K562 (cell line): Measurements from ENCODE around the gene ABHD14A. TPM values are rescaled to one million over a fixed set of nuclear protein-coding genes. Genes with fewer than 3 reads are reported as not detected.

ENCODE experiments used
- BMI1 ChIP-seq: fragments of 150-350 bp; IDR thresholded peaks from 2 replicates; pipeline ENCODE4 v1.6.1; 2014; ENCODE audit warnings: low read length
- CSDE1 ChIP-seq, 2 experiments: fragments of 450-650 bp; IDR thresholded peaks; 2 replicates each; pipeline ENCODE4 v1.6.1; 2016; ENCODE audit warnings: mild to moderate bottlenecking in 1 of 2
- ELF4 ChIP-seq: fragments of 450-650 bp; formaldehyde crosslinking; IDR thresholded peaks from 2 replicates; pipeline ENCODE4 v1.4.0; 2022; ENCODE audit warnings: missing genetic modification characterization
- IFI16 ChIP-seq: fragments of 250-450 bp; sonication (Bioruptor Pico); IDR thresholded peaks from 2 replicates; pipeline ENCODE4 v2.1.2; 2022; ENCODE audit warnings: mild to moderate bottlenecking, inconsistent platforms
- MED1 ChIP-seq: sonication (generic); formaldehyde crosslinking; IDR thresholded peaks from 2 replicates; pipeline ENCODE4 v1.8.1; 2023; ENCODE audit warnings: missing genetic modification reagents, borderline replicate concordance
- NFATC3 ChIP-seq: fragments of 450-650 bp; IDR thresholded peaks from 2 replicates; pipeline ENCODE4 v1.6.1; 2017; ENCODE audit warnings: mild to moderate bottlenecking
- NR2C2 ChIP-seq, 2 experiments: fragments of 200-800 bp in 1 of 2; sonication (Bioruptor generic) in 1 of 2; sonication (generic) in 1 of 2; formaldehyde crosslinking in 1 of 2; IDR thresholded peaks; 2 replicates each; pipeline versions ENCODE4 v1.6.1 to v1.8.0; 2016 to 2022; ENCODE audit warnings: mild to moderate bottlenecking in 1 of 2, missing compliant biosample characterization in 1 of 2, missing genetic modification characterization in 1 of 2, missing genetic modification reagents in 1 of 2
- OTX1 ChIP-seq: fragments of 450-650 bp; formaldehyde crosslinking; IDR thresholded peaks from 2 replicates; pipeline ENCODE4 v1.4.0; 2022; ENCODE audit warnings: mild to moderate bottlenecking
- SIN3A ChIP-seq, 2 experiments: fragments of 150-350 bp in 1 of 2; IDR thresholded peaks; 2 replicates each; pipeline ENCODE4 v1.6.1; 2011 to 2016; ENCODE audit warnings: borderline replicate concordance in 2 of 2, low read depth in 2 of 2, low read length in 2 of 2, mild to moderate bottlenecking in 2 of 2, moderate library complexity in 2 of 2; ENCODE audit not compliant: control insufficient read depth in 1 of 2
- SP2 ChIP-seq: IDR thresholded peaks from 2 replicates; pipeline ENCODE4 v1.6.1; 2011; ENCODE audit warnings: mild to moderate bottlenecking, low read depth, low read length, moderate library complexity; ENCODE audit not compliant: poor library complexity, severe bottlenecking; ENCODE audit errors: extremely low read depth
- ZFPM2 ChIP-seq: fragments of 250-450 bp; sonication (Bioruptor Pico); IDR thresholded peaks from 2 replicates; pipeline ENCODE4 v1.5.1; 2022; ENCODE audit warnings: mild to moderate bottlenecking
- ZNF766 ChIP-seq: fragments of 200-800 bp; sonication (Bioruptor generic); conservative IDR thresholded peaks from 2 replicates; pipeline ENCODE4 v1.6.1; 2016; ENCODE audit warnings: missing genetic modification characterization, missing compliant biosample characterization
- polyA plus RNA-seq, 8 experiments: library from polyadenylated mRNA; depleted of rRNA in 4 of 8; stranded (reverse) in 5 of 8; unstranded in 3 of 8; fragments of >200 nt; fragmentation: Nextera tagmentation in 2 of 8; fragmentation: Illumina TruSeq in 1 of 8; extraction: Ambion mirVana in 2 of 8; extraction: Trizol in 1 of 8; gene quantifications; 2 replicates each; pipeline versions ENCODE4 v1.2.1 to v1.2.3, GENCODE V29; 2011 to 2014; ENCODE audit warnings: inconsistent platforms in 1 of 8, missing spikeins in 1 of 8
- total RNA-seq, 7 experiments: library from RNA; depleted of rRNA in 6 of 7; stranded (reverse); fragments of >200 nt in 6 of 7; fragmentation: Illumina TruSeq in 2 of 7; extraction: Trizol in 2 of 7; gene quantifications; 2 replicates each; pipeline versions ENCODE4 v1.2.1 to v1.2.3, GENCODE V29; 2011 to 2021; ENCODE audit warnings: low replicate concordance in 1 of 7
- TF ChIP-seq, protein P1 (sequence below): fragments of 250-450 bp; sonication (Bioruptor Pico); IDR thresholded peaks from 2 replicates; pipeline ENCODE4 v1.4.0; 2020; ENCODE audit warnings: mild to moderate bottlenecking, moderate library complexity
- TF ChIP-seq, protein P2 (sequence below): sonication (generic); formaldehyde crosslinking; IDR thresholded peaks from 2 replicates; pipeline ENCODE4 v1.8.0; 2022; ENCODE audit warnings: mild to moderate bottlenecking, missing genetic modification reagents
- TF ChIP-seq, protein P3 (sequence below): fragments of 250-450 bp; sonication (Bioruptor Pico); IDR thresholded peaks from 2 replicates; pipeline ENCODE4 v1.8.0; 2022; ENCODE audit warnings: inconsistent platforms, mild to moderate bottlenecking, moderate library complexity, borderline replicate concordance
- TF ChIP-seq, protein P4 (sequence below): IDR thresholded peaks from 2 replicates; pipeline ENCODE4 v1.6.1; 2014; ENCODE audit warnings: antibody characterized with exemption
- TF ChIP-seq, protein P5 (sequence below): sonication (generic); formaldehyde crosslinking; IDR thresholded peaks from 2 replicates; pipeline ENCODE4 v1.8.0; 2022; ENCODE audit warnings: missing genetic modification reagents, mild to moderate bottlenecking, borderline replicate concordance

Gene ABHD14A
- total and polyA plus RNA-seq, 9 of the 15 experiments (the other 6 are each of a cell fraction or from before 2014, with no cell fraction given): 0.90 to 10.5 (median 8.3) TPM

DNA sequence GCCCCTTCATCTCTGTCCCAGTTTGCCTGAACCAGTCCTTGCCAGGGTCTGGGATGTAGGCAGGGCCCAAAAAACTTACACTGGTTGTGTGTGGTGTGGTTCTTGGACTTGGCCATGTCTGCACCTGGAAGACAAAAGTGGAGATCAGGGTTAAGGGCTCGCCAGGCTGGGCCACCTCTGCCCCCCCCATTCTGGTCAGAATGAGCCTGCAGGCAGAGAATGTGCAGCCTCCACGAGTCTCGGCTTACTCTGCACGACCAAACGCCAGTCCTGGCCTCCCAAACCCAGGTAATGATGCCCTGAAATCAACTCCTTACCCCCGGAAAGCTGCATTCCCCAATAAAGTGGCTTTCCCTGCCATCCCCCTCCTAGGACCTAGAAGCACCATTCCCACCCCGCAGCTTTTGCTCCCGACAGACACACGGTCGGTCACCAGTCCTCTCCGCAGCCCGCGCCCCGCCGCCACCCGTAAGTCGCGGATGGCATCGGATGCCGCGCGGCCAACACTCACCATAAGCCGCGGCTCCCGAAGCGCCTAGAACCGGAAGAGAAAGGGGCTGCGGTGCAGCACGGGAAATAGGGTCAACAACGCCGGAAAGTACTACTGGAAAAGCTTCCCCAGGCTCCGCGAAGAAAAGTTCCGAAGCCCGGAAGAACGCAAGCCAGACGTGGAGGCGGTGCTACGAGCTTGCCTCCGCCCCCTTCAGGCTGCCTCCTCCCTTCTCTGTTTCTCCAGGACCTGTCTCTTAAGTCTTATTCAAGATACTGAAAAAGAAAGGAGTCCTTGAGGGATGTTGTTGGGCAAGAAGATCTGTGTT, 20.7 kb downstream of the ABHD14A start, which contains the start of gene RPL29 (continued):
- 0 out of 2 replicates have a peak, but pooled peaks have one; percentile 56 for TF ChIP-seq NFATC3
- no peak for TF ChIP-seq ZFPM2 (CRISPR knock-in tag)
- TF ChIP-seq, protein P1, sequence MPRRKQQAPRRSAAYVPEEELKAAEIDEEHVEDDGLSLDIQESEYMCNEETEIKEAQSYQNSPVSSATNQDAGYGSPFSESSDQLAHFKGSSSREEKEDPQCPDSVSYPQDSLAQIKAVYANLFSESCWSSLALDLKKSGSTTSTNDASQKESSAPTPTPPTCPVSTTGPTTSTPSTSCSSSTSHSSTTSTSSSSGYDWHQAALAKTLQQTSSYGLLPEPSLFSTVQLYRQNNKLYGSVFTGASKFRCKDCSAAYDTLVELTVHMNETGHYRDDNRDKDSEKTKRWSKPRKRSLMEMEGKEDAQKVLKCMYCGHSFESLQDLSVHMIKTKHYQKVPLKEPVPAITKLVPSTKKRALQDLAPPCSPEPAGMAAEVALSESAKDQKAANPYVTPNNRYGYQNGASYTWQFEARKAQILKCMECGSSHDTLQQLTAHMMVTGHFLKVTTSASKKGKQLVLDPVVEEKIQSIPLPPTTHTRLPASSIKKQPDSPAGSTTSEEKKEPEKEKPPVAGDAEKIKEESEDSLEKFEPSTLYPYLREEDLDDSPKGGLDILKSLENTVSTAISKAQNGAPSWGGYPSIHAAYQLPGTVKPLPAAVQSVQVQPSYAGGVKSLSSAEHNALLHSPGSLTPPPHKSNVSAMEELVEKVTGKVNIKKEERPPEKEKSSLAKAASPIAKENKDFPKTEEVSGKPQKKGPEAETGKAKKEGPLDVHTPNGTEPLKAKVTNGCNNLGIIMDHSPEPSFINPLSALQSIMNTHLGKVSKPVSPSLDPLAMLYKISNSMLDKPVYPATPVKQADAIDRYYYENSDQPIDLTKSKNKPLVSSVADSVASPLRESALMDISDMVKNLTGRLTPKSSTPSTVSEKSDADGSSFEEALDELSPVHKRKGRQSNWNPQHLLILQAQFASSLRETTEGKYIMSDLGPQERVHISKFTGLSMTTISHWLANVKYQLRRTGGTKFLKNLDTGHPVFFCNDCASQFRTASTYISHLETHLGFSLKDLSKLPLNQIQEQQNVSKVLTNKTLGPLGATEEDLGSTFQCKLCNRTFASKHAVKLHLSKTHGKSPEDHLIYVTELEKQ (CRISPR knock-in tag): no peak
- no peak for TF ChIP-seq ELF4 (CRISPR knock-in tag)
- no peak for TF ChIP-seq OTX1 (CRISPR knock-in tag)
- TF ChIP-seq, protein P2, sequence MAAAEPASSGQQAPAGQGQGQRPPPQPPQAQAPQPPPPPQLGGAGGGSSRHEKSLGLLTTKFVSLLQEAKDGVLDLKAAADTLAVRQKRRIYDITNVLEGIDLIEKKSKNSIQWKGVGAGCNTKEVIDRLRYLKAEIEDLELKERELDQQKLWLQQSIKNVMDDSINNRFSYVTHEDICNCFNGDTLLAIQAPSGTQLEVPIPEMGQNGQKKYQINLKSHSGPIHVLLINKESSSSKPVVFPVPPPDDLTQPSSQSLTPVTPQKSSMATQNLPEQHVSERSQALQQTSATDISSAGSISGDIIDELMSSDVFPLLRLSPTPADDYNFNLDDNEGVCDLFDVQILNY (CRISPR knock-in tag): peak; percentile 75; the same call in 1 of the 2 replicates
- no peak for TF ChIP-seq SIN3A (IDR thresholded peaks at IDR 0.05; ENCODE audit: borderline replicate concordance in 2 of 2, control insufficient read depth in 1 of 2, low read depth in 2 of 2, low read length in 2 of 2)
- TF ChIP-seq, protein P3, sequence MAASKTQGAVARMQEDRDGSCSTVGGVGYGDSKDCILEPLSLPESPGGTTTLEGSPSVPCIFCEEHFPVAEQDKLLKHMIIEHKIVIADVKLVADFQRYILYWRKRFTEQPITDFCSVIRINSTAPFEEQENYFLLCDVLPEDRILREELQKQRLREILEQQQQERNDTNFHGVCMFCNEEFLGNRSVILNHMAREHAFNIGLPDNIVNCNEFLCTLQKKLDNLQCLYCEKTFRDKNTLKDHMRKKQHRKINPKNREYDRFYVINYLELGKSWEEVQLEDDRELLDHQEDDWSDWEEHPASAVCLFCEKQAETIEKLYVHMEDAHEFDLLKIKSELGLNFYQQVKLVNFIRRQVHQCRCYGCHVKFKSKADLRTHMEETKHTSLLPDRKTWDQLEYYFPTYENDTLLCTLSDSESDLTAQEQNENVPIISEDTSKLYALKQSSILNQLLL (CRISPR knock-in tag): no peak
- TF ChIP-seq NR2C2 (CRISPR knock-in tag; IDR thresholded peaks at IDR 0.05): peak; percentile 99
- TF ChIP-seq NR2C2 (tag; IDR thresholded peaks at IDR 0.05): peak; percentile 99
- TF ChIP-seq, protein P4, sequence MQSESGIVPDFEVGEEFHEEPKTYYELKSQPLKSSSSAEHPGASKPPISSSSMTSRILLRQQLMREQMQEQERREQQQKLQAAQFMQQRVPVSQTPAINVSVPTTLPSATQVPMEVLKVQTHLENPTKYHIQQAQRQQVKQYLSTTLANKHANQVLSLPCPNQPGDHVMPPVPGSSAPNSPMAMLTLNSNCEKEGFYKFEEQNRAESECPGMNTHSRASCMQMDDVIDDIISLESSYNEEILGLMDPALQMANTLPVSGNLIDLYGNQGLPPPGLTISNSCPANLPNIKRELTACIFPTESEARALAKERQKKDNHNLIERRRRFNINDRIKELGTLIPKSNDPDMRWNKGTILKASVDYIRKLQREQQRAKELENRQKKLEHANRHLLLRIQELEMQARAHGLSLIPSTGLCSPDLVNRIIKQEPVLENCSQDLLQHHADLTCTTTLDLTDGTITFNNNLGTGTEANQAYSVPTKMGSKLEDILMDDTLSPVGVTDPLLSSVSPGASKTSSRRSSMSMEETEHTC: no peak
- 0 out of 2 replicates have a peak, but pooled peaks have one; percentile 21 for TF ChIP-seq ZNF766
- no peak for TF ChIP-seq MED1
- TF ChIP-seq IFI16 (CRISPR knock-in tag): no peak
- no peak for TF ChIP-seq CSDE1 (IDR thresholded peaks at IDR 0.05)
- TF ChIP-seq, protein P5, sequence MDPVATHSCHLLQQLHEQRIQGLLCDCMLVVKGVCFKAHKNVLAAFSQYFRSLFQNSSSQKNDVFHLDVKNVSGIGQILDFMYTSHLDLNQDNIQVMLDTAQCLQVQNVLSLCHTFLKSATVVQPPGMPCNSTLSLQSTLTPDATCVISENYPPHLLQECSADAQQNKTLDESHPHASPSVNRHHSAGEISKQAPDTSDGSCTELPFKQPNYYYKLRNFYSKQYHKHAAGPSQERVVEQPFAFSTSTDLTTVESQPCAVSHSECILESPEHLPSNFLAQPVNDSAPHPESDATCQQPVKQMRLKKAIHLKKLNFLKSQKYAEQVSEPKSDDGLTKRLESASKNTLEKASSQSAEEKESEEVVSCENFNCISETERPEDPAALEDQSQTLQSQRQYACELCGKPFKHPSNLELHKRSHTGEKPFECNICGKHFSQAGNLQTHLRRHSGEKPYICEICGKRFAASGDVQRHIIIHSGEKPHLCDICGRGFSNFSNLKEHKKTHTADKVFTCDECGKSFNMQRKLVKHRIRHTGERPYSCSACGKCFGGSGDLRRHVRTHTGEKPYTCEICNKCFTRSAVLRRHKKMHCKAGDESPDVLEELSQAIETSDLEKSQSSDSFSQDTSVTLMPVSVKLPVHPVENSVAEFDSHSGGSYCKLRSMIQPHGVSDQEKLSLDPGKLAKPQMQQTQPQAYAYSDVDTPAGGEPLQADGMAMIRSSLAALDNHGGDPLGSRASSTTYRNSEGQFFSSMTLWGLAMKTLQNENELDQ (CRISPR knock-in tag): no peak
- no peak for TF ChIP-seq SP2
- TF ChIP-seq BMI1: no peak
